ENCODE measurements around the gene CSNK1G3. TPM values are rescaled to one million over a fixed set of nuclear protein-coding genes. Genes with fewer than 3 reads are reported as not detected.
"Not testable (repeated sequence)": the region's sequence is repeated elsewhere in the genome, so short reads cannot be mapped to it uniquely, and the experiment has no call there.

CSNK1G3 gene
- total RNA-seq, 2 experiments from 2014 or later: 31.9 to 33.8 TPM

- H3K27ac Mint-ChIP-seq: no peak overlapping the region
- no peak overlapping the region for H3K4me3 Mint-ChIP-seq
- peaks cover 29% of the 10 kb centered on the region for H3K9me3 Mint-ChIP-seq
- peaks cover 14% of the 10 kb centered on the region for H3K27me3 Mint-ChIP-seq (ENCODE audit: low read depth)
- DNase-seq: no peak
- H3K4me1 Mint-ChIP-seq (ENCODE audit: low read depth): no peaks in the 10 kb centered on the region
- peaks cover 5% of the 10 kb centered on the region for H3K36me3 Mint-ChIP-seq (ENCODE audit: low read depth)
- CTCF ChIA-PET: no interaction called here
- intact Hi-C loops (cut with micrococcal nuclease): no loop called here
Observed at GRCh38 chr5:123626051-123626450, 114.1 kb downstream of the CSNK1G3 start.

GRCh38 chr5:123628860-123629544 is 117.0 kb downstream of the CSNK1G3 start:
- intact Hi-C loops (cut with micrococcal nuclease): no loop called here
- no peak for DNase-seq
- CTCF ChIA-PET: no interaction called here
- Mint-ChIP-seq H3K36me3 (ENCODE audit: low read depth) (peaks cover 5% of the 10 kb centered on the region), H3K27me3 (ENCODE audit: low read depth) (peaks cover 23% of the 10 kb centered on the region), H3K27ac (no peak overlapping the region), H3K4me3 (no peak overlapping the region), H3K9me3 (peaks cover 32% of the 10 kb centered on the region), H3K4me1 (ENCODE audit: low read depth) (no peaks in the 10 kb centered on the region)

GRCh38 chr5:123636006-123636405 is 124.0 kb downstream of the CSNK1G3 start:
- no peak for DNase-seq
- Mint-ChIP-seq H3K4me1 (ENCODE audit: low read depth) (no peaks in the 10 kb centered on the region), H3K36me3 (ENCODE audit: low read depth) (no peaks in the 10 kb centered on the region), H3K27ac (no peak overlapping the region), H3K4me3 (no peak overlapping the region), H3K9me3 (peaks cover 10% of the 10 kb centered on the region), H3K27me3 (ENCODE audit: low read depth) (peaks cover 15% of the 10 kb centered on the region)
- intact Hi-C loops (cut with micrococcal nuclease): no loop called here
- CTCF ChIA-PET: no interaction called here

- H3K36me3 Mint-ChIP-seq (ENCODE audit: low read depth); DNase-seq; H3K27ac Mint-ChIP-seq; H3K9me3 Mint-ChIP-seq; CTCF ChIA-PET; H3K4me1 Mint-ChIP-seq (ENCODE audit: low read depth); intact Hi-C loops (cut with micrococcal nuclease); H3K4me3 Mint-ChIP-seq; H3K27me3 Mint-ChIP-seq (ENCODE audit: low read depth): not testable (repeated sequence)
Observed at GRCh38 chr5:123637028-123637427, 125.1 kb downstream of the CSNK1G3 start.

GRCh38 chr5:123639244-123639643 is 127.3 kb downstream of the CSNK1G3 start:
- intact Hi-C loops (cut with micrococcal nuclease): no loop called here
- CTCF ChIA-PET: no interaction called here
- Mint-ChIP-seq H3K27ac (no peak overlapping the region), H3K36me3 (ENCODE audit: low read depth) (no peaks in the 10 kb centered on the region), H3K4me1 (ENCODE audit: low read depth) (no peaks in the 10 kb centered on the region), H3K4me3 (no peak overlapping the region), H3K9me3 (peaks cover 6% of the 10 kb centered on the region), H3K27me3 (ENCODE audit: low read depth) (peaks cover 5% of the 10 kb centered on the region)
- no peak for DNase-seq

GRCh38 chr5:123645024-123645603 is 133.1 kb downstream of the CSNK1G3 start:
- H3K4me3 Mint-ChIP-seq: no peak overlapping the region
- H3K36me3 Mint-ChIP-seq (ENCODE audit: low read depth): no peaks in the 10 kb centered on the region
- intact Hi-C loops (cut with micrococcal nuclease): no loop called here
- DNase-seq: no peak
- no peak overlapping the region for H3K27ac Mint-ChIP-seq
- H3K9me3 Mint-ChIP-seq: no peaks in the 10 kb centered on the region
- peaks cover 3% of the 10 kb centered on the region for H3K4me1 Mint-ChIP-seq (ENCODE audit: low read depth)
- peaks cover 7% of the 10 kb centered on the region for H3K27me3 Mint-ChIP-seq (ENCODE audit: low read depth)
- CTCF ChIA-PET: no interaction called here

- intact Hi-C loops (cut with micrococcal nuclease): no loop called here
- no peak for DNase-seq
- Mint-ChIP-seq H3K9me3 (no peaks in the 10 kb centered on the region), H3K36me3 (ENCODE audit: low read depth) (no peaks in the 10 kb centered on the region), H3K4me1 (ENCODE audit: low read depth) (peaks cover 3% of the 10 kb centered on the region), H3K27ac (no peak overlapping the region), H3K4me3 (no peak overlapping the region), H3K27me3 (ENCODE audit: low read depth) (peaks cover 7% of the 10 kb centered on the region)
- CTCF ChIA-PET: interaction anchor here (0.9 kb wide), 1 partner anchor 275 kb away, joined by 3 read pairs; no protein-coding TSS in a partner anchor
Observed at GRCh38 chr5:123647066-123647465, 135.1 kb downstream of the CSNK1G3 start.

- intact Hi-C loops (cut with micrococcal nuclease): no loop called here
- no peak for DNase-seq
- Mint-ChIP-seq H3K4me3 (no peak overlapping the region), H3K27me3 (ENCODE audit: low read depth) (peaks cover 9% of the 10 kb centered on the region), H3K4me1 (ENCODE audit: low read depth) (no peaks in the 10 kb centered on the region), H3K9me3 (no peaks in the 10 kb centered on the region), H3K36me3 (ENCODE audit: low read depth) (no peaks in the 10 kb centered on the region), H3K27ac (no peak overlapping the region)
- CTCF ChIA-PET: no interaction called here
Observed at GRCh38 chr5:123651234-123651633, 139.3 kb downstream of the CSNK1G3 start.

- CTCF ChIA-PET: no interaction called here
- H3K9me3 Mint-ChIP-seq: no peaks in the 10 kb centered on the region
- intact Hi-C loops (cut with micrococcal nuclease): no loop called here
Observed at GRCh38 chr5:123659011-123659410, 147.0 kb downstream of the CSNK1G3 start.

GRCh38 chr5:123659495-123659894 is 147.5 kb downstream of the CSNK1G3 start:
- intact Hi-C loops (cut with micrococcal nuclease): no loop called here
- H3K27ac Mint-ChIP-seq: no peak overlapping the region
- CTCF ChIA-PET: no interaction called here
- peaks cover 12% of the 10 kb centered on the region for H3K27me3 Mint-ChIP-seq (ENCODE audit: low read depth)
- DNase-seq: no peak
- H3K4me3 Mint-ChIP-seq: no peak overlapping the region
- no peaks in the 10 kb centered on the region for H3K36me3 Mint-ChIP-seq (ENCODE audit: low read depth)
- H3K4me1 Mint-ChIP-seq (ENCODE audit: low read depth): no peaks in the 10 kb centered on the region
- no peaks in the 10 kb centered on the region for H3K9me3 Mint-ChIP-seq

More at GRCh38 chr5:123659011-123659410, 147.0 kb downstream of the CSNK1G3 start:
- no peak overlapping the region for H3K27ac Mint-ChIP-seq
- no peaks in the 10 kb centered on the region for H3K4me1 Mint-ChIP-seq (ENCODE audit: low read depth)
- no peak overlapping the region for H3K4me3 Mint-ChIP-seq
- DNase-seq: no peak
- no peaks in the 10 kb centered on the region for H3K36me3 Mint-ChIP-seq (ENCODE audit: low read depth)
- H3K27me3 Mint-ChIP-seq (ENCODE audit: low read depth): peaks cover 14% of the 10 kb centered on the region

- H3K4me1 Mint-ChIP-seq (ENCODE audit: low read depth): no peaks in the 10 kb centered on the region
- CTCF ChIA-PET: no interaction called here
- no peak overlapping the region for H3K4me3 Mint-ChIP-seq
- intact Hi-C loops (cut with micrococcal nuclease): no loop called here
- no peaks in the 10 kb centered on the region for H3K36me3 Mint-ChIP-seq (ENCODE audit: low read depth)
- no peak for DNase-seq
- H3K27ac Mint-ChIP-seq: no peak overlapping the region
- peaks cover 7% of the 10 kb centered on the region for H3K9me3 Mint-ChIP-seq
- peaks cover 5% of the 10 kb centered on the region for H3K27me3 Mint-ChIP-seq (ENCODE audit: low read depth)
Observed at GRCh38 chr5:123664961-123665360, 153.0 kb downstream of the CSNK1G3 start.

- no peak for DNase-seq
- intact Hi-C loops (cut with micrococcal nuclease): no loop called here
- Mint-ChIP-seq H3K27me3 (ENCODE audit: low read depth) (no peaks in the 10 kb centered on the region), H3K4me3 (no peak overlapping the region), H3K27ac (no peak overlapping the region), H3K4me1 (ENCODE audit: low read depth) (no peaks in the 10 kb centered on the region), H3K36me3 (ENCODE audit: low read depth) (no peaks in the 10 kb centered on the region), H3K9me3 (peaks cover 7% of the 10 kb centered on the region)
- CTCF ChIA-PET: no interaction called here
Observed at GRCh38 chr5:123665822-123666371, 153.9 kb downstream of the CSNK1G3 start.

Data from activated naive CD4-positive, alpha-beta T cell treated with anti-CD3 and anti-CD28 coated beads for 36 hours (primary cell).